Measurements from ENCODE around the gene LDLRAD3. TPM values are rescaled to one million over a fixed set of nuclear protein-coding genes. Genes with fewer than 3 reads are reported as not detected.

The LDLRAD3 gene
- total RNA-seq, 1 experiment from 2014 or later: 12.1 TPM

GRCh38 chr11:36265793-36266628, 322.1 kb downstream of the LDLRAD3 start:
- H3K4me3 Mint-ChIP-seq: no peak overlapping the region; a peak in 1 of 5 replicates

More at GRCh38 chr11:36265793-36266628, 322.1 kb downstream of the LDLRAD3 start:
- Histone ChIP-seq H3K23me2 (ENCODE audit: insufficient read length, low read depth, low read length, poor library complexity, severe bottlenecking) (no peaks in the 10 kb centered on the region), H3K27ac (ENCODE audit: insufficient read length, low read depth, low read length) (no peak overlapping the region), H2BK15ac (ENCODE audit: low read depth, low read length) (no peak overlapping the region), H3K79me1 (ENCODE audit: insufficient read depth, low read depth, low read length, poor library complexity, severe bottlenecking) (no peaks in the 10 kb centered on the region), H3K23ac (ENCODE audit: insufficient read length, low read depth, low read length) (no peak overlapping the region), H3K27me3 (ENCODE audit: insufficient read depth, low read length) (no peaks in the 10 kb centered on the region), H3T11ph (ENCODE audit: low read length) (no peak overlapping the region), H3K9ac (ENCODE audit: extremely low read depth, insufficient read length, low read length) (no peak overlapping the region), H2BK5ac (ENCODE audit: insufficient read length, low read length) (no peak overlapping the region), H4K20me1 (ENCODE audit: control insufficient read depth, insufficient read depth, insufficient read length) (no peaks in the 10 kb centered on the region), H3K4ac (ENCODE audit: low read depth, low read length) (no peak overlapping the region), H2BK120ac (ENCODE audit: low read depth, low read length, poor library complexity, severe bottlenecking) (no peak overlapping the region), H2AK5ac (ENCODE audit: insufficient read length, low read length) (no peak overlapping the region), H3K18ac (ENCODE audit: insufficient read length, low read depth, low read length) (no peak overlapping the region), H3K9me3 (ENCODE audit: control insufficient read depth, low read depth, low read length) (no peaks in the 10 kb centered on the region), H3K14ac (ENCODE audit: insufficient read depth, low read length) (no peak overlapping the region), H3K4me1 (ENCODE audit: insufficient read depth, low read length) (no peaks in the 10 kb centered on the region), H3K56ac (ENCODE audit: insufficient read length, low read depth, low read length) (no peak overlapping the region), H2AFZ (ENCODE audit: low read length) (no peak overlapping the region), H3K4me2 (ENCODE audit: insufficient read depth, insufficient read length, low read length) (no peak overlapping the region), H4K8ac (replicated peaks; ENCODE audit: insufficient read length, low read depth, low read length) (no peak overlapping the region), H2BK20ac (ENCODE audit: low read depth, low read length, poor library complexity, severe bottlenecking) (no peak overlapping the region), H4K91ac (ENCODE audit: insufficient read length, low read depth, low read length) (no peak overlapping the region), H2BK12ac (ENCODE audit: insufficient read length, low read depth, low read length) (no peak overlapping the region), H3K79me2 (ENCODE audit: insufficient read depth, low read length) (0 out of 2 replicates have a peak, but pooled peaks cover 2% of the 10 kb centered on the region), H4K5ac (ENCODE audit: insufficient read length, low read depth, low read length) (no peak overlapping the region)
- Mint-ChIP-seq H3K27ac (no peak overlapping the region), H3K4me1 (peaks cover 10 to 13% of the 10 kb centered on the region in 2 experiments), H3K9me3 (no peaks in the 10 kb centered on the region), H3K36me3 (ENCODE audit: insufficient read depth in 1 of 3, low read depth in 3 of 3) (no peaks in the 10 kb centered on the region), H3K27me3 (ENCODE audit: low read depth) (peaks cover 17% of the 10 kb centered on the region)
- TF ChIP-seq CTCF (conservative IDR thresholded peaks at IDR 0.05): peak; percentile 92
- DNase-seq: peak; percentile 76
- WGBS (ENCODE audit: extremely low coverage, insufficient read length, low lambda C conversion rate): no CpG with 5 or more reads among the region's 13 CpGs
